BLaER1 (cell line): ENCODE data around the gene SP4.

Experiments
- H3K27ac ChIP-seq: shearing (Covaris generic); formaldehyde crosslinking; 2 replicates; pipeline ENCODE4 v1.8.1; 2022
- H3K27me3 ChIP-seq: shearing (Covaris generic); formaldehyde crosslinking; 2 replicates; pipeline ENCODE4 v1.8.1; 2022
- H3K36me3 ChIP-seq: shearing (Covaris generic); formaldehyde crosslinking; 2 replicates; pipeline ENCODE4 v1.8.1; 2022
- H3K4me1 ChIP-seq: shearing (Covaris generic); formaldehyde crosslinking; 2 replicates; pipeline ENCODE4 v1.8.1; 2022
- H3K4me2 ChIP-seq: shearing (Covaris generic); formaldehyde crosslinking; 2 replicates; pipeline ENCODE4 v1.8.1; 2022
- H3K4me3 ChIP-seq: shearing (Covaris generic); formaldehyde crosslinking; 2 replicates; pipeline ENCODE4 v1.8.1; 2022
- H3K9ac ChIP-seq: shearing (Covaris generic); formaldehyde crosslinking; 2 replicates; pipeline ENCODE4 v1.8.1; 2022
- H3K9me3 ChIP-seq: shearing (Covaris generic); formaldehyde crosslinking; 2 replicates; pipeline ENCODE4 v1.8.1; 2022
- H4K20me1 ChIP-seq: shearing (Covaris generic); formaldehyde crosslinking; 2 replicates; pipeline ENCODE4 v1.8.1; 2022
- Cebpa-rat ChIP-seq: shearing (Covaris generic); IDR thresholded peaks from 2 replicates; pipeline ENCODE4 v1.8.1; 2022

SP4 gene

GRCh38 chr7:21427871-21428658 is at the start of gene SP4:
Gene SP4 (plus strand): TSS chr7:21428083. CDS start chr7:21428252, 169 bp downstream.
- peaks cover 53% of the 10 kb centered on the region for H3K4me1 ChIP-seq
- H4K20me1 ChIP-seq, result peaks cover 26% of the 10 kb centered on the region
- H3K27me3 ChIP-seq, result no peaks in the 10 kb centered on the region
- peak within 1 kb of the TSS; percentile 93 for H3K4me2 ChIP-seq
- H3K27ac ChIP-seq, result peak within 1 kb of the TSS; percentile 98
- TF ChIP-seq Cebpa-rat, result no peak
- peak within 1 kb of the TSS; percentile 95 for H3K9ac ChIP-seq
- H3K36me3 ChIP-seq, result peaks cover 6% of the 10 kb centered on the region
- peak within 1 kb of the TSS; percentile 87 for H3K4me3 ChIP-seq
- no peaks in the 10 kb centered on the region for H3K9me3 ChIP-seq

GRCh38 chr7:21383227-21384220 is 44.4 kb upstream of the SP4 start:
- H3K9me3 ChIP-seq, result no peaks in the 10 kb centered on the region
- no peaks in the 10 kb centered on the region for H3K36me3 ChIP-seq
- no peaks in the 10 kb centered on the region for H3K4me1 ChIP-seq
- no peaks in the 10 kb centered on the region for H4K20me1 ChIP-seq
- no peaks in the 10 kb centered on the region for H3K27me3 ChIP-seq
- no peak overlapping the region for H3K9ac ChIP-seq
- H3K4me2 ChIP-seq, result no peak overlapping the region
- no peak overlapping the region for H3K4me3 ChIP-seq
- H3K27ac ChIP-seq, result no peak overlapping the region
- TF ChIP-seq Cebpa-rat, result no peak

GRCh38 chr7:21393937-21394336 is 33.9 kb upstream of the SP4 start:
- TF ChIP-seq Cebpa-rat, result no peak
- Histone ChIP-seq H3K4me2 (no peak overlapping the region), H4K20me1 (no peaks in the 10 kb centered on the region), H3K4me1 (no peaks in the 10 kb centered on the region), H3K27me3 (no peaks in the 10 kb centered on the region), H3K36me3 (no peaks in the 10 kb centered on the region), H3K9ac (no peak overlapping the region), H3K27ac (no peak overlapping the region), H3K9me3 (no peaks in the 10 kb centered on the region), H3K4me3 (no peak overlapping the region)

- Histone ChIP-seq H3K4me3 (no peak overlapping the region), H4K20me1 (no peaks in the 10 kb centered on the region), H3K36me3 (no peaks in the 10 kb centered on the region), H3K9ac (no peak overlapping the region), H3K4me1 (no peaks in the 10 kb centered on the region), H3K9me3 (peaks cover 9% of the 10 kb centered on the region), H3K4me2 (no peak overlapping the region), H3K27ac (no peak overlapping the region), H3K27me3 (no peaks in the 10 kb centered on the region)
- TF ChIP-seq Cebpa-rat, result no peak
Observed at GRCh38 chr7:21401944-21402343, 25.9 kb upstream of the SP4 start.

- Histone ChIP-seq H3K4me1 (peaks cover 10% of the 10 kb centered on the region), H4K20me1 (no peaks in the 10 kb centered on the region), H3K9me3 (no peaks in the 10 kb centered on the region), H3K36me3 (no peaks in the 10 kb centered on the region), H3K27ac (no peak overlapping the region), H3K27me3 (no peaks in the 10 kb centered on the region), H3K9ac (no peak overlapping the region), H3K4me3 (no peak overlapping the region), H3K4me2 (no peak overlapping the region)
- no peak for TF ChIP-seq Cebpa-rat
Observed at GRCh38 chr7:21407796-21408480, 19.9 kb upstream of the SP4 start.

- Histone ChIP-seq H3K4me3 (no peak overlapping the region), H3K27me3 (no peaks in the 10 kb centered on the region), H3K4me1 (peaks cover 15% of the 10 kb centered on the region), H3K4me2 (no peak overlapping the region), H3K9ac (no peak overlapping the region), H3K36me3 (no peaks in the 10 kb centered on the region), H4K20me1 (no peaks in the 10 kb centered on the region), H3K27ac (no peak overlapping the region), H3K9me3 (no peaks in the 10 kb centered on the region)
- no peak for TF ChIP-seq Cebpa-rat
Observed at GRCh38 chr7:21408481-21408820, 19.4 kb upstream of the SP4 start.

- Histone ChIP-seq H4K20me1 (no peaks in the 10 kb centered on the region), H3K36me3 (no peaks in the 10 kb centered on the region), H3K27me3 (no peaks in the 10 kb centered on the region), H3K9me3 (no peaks in the 10 kb centered on the region), H3K4me3 (no peak overlapping the region), H3K4me1 (peaks cover 18% of the 10 kb centered on the region), H3K4me2 (peak overlapping the region; percentile 46), H3K9ac (no peak overlapping the region), H3K27ac (no peak overlapping the region)
- TF ChIP-seq Cebpa-rat, result no peak
Observed at GRCh38 chr7:21412410-21412851, 15.5 kb upstream of the SP4 start.

- no peaks in the 10 kb centered on the region for H3K36me3 ChIP-seq
- H3K9me3 ChIP-seq, result no peaks in the 10 kb centered on the region
- H4K20me1 ChIP-seq, result no peaks in the 10 kb centered on the region
- TF ChIP-seq Cebpa-rat, result no peak
- H3K27ac ChIP-seq, result no peak overlapping the region
- peak overlapping the region; percentile 46 for H3K4me2 ChIP-seq
- H3K4me3 ChIP-seq, result no peak overlapping the region
- H3K27me3 ChIP-seq, result no peaks in the 10 kb centered on the region
- H3K4me1 ChIP-seq, result peaks cover 18% of the 10 kb centered on the region
- no peak overlapping the region for H3K9ac ChIP-seq
Observed at GRCh38 chr7:21412957-21413356, 14.9 kb upstream of the SP4 start.

- no peaks in the 10 kb centered on the region for H3K27me3 ChIP-seq
- no peak for TF ChIP-seq Cebpa-rat
- no peaks in the 10 kb centered on the region for H4K20me1 ChIP-seq
- H3K9me3 ChIP-seq, result no peaks in the 10 kb centered on the region
- peaks cover 18% of the 10 kb centered on the region for H3K4me1 ChIP-seq
- no peak overlapping the region for H3K27ac ChIP-seq
- H3K9ac ChIP-seq, result no peak overlapping the region
- no peak overlapping the region for H3K4me2 ChIP-seq
- H3K4me3 ChIP-seq, result no peak overlapping the region
- no peaks in the 10 kb centered on the region for H3K36me3 ChIP-seq
Observed at GRCh38 chr7:21413502-21413901, 14.4 kb upstream of the SP4 start.
